RWPE2 (cell line): Measurements from ENCODE around the gene ZNF274.

Source experiments
- ATAC-seq: fragments of 200-7000 bp; cut with Tn5 transposase; 3 replicates; pipeline ENCODE4 v1.9.1; 2021; ENCODE audit warnings: low read depth
- DNase-seq: peaks from one replicate; pipeline ENCODE4 v3.0.0-alpha.2; 2020; ENCODE audit warnings: low spot score
- H3K27ac ChIP-seq: fragments of 450-650 bp; 2 replicates; pipeline ENCODE4 v1.5.1; 2017; ENCODE audit warnings: mild to moderate bottlenecking; ENCODE audit not compliant: poor library complexity, severe bottlenecking
- H3K27me3 ChIP-seq: fragments of 250-450 bp; sonication (Bioruptor Pico); 2 replicates; pipeline ENCODE4 v1.5.1; 2021; ENCODE audit warnings: mild to moderate bottlenecking, moderate library complexity; ENCODE audit not compliant: insufficient read depth, poor library complexity, severe bottlenecking
- H3K36me3 ChIP-seq: fragments of 250-450 bp; sonication (Bioruptor Pico); 2 replicates; pipeline ENCODE4 v1.5.1; 2020; ENCODE audit warnings: low read depth, mild to moderate bottlenecking, moderate library complexity
- H3K4me1 ChIP-seq: fragments of 250-450 bp; sonication (Bioruptor Pico); 2 replicates; pipeline ENCODE4 v1.5.1; 2021; ENCODE audit warnings: mild to moderate bottlenecking, moderate library complexity; ENCODE audit not compliant: insufficient read depth, poor library complexity, severe bottlenecking
- H3K4me3 ChIP-seq: fragments of 250-450 bp; sonication (Bioruptor Pico); 2 replicates; pipeline ENCODE4 v1.5.1; 2021; ENCODE audit warnings: mild to moderate bottlenecking, moderate library complexity; ENCODE audit not compliant: severe bottlenecking
- H3K9me3 ChIP-seq: fragments of 250-450 bp; sonication (Bioruptor Pico); 2 replicates; pipeline ENCODE4 v1.5.1; 2021; ENCODE audit warnings: mild to moderate bottlenecking, moderate library complexity; ENCODE audit not compliant: severe bottlenecking
- TF ChIP-seq, protein P1 (sequence below): fragments of 450-650 bp; IDR thresholded peaks from one replicate; pipeline ENCODE4 v1.5.1; 2017; ENCODE audit warnings: mild to moderate bottlenecking, moderate library complexity; ENCODE audit not compliant: poor library complexity, severe bottlenecking

Gene ZNF274

DNA sequence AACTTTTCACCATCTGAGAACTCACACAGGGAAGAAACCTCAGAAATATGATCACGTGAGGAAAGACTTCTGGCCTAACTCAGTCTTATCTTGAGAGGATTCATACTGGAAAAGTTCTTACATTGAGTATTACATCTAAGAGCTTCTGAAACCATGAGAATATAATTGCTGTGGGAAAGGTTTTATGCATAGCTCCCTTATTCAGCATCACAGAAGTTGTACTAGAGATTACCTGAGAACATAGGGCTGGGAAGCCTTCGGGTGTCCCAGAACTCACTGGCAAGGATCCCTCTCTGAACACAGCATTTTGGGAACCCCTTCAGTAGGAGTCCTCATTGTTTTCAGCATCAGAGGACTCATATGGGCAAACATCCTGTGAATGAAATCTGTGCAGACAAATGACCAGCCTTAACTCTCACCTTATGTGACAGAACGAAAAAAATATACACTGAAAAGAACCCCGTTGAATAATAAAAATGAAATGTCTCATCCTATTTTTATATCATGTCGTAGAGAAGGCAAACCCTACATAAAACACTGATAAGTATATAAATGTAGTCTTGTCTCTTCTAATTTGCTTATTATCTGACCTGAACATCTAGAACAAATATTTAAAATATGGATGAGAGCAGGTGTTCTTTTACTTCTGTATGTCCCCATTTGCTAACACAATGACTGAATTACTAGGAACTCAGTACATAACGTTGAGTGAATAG, 14.2 kb downstream of the ZNF274 start:
- TF ChIP-seq, protein P1, sequence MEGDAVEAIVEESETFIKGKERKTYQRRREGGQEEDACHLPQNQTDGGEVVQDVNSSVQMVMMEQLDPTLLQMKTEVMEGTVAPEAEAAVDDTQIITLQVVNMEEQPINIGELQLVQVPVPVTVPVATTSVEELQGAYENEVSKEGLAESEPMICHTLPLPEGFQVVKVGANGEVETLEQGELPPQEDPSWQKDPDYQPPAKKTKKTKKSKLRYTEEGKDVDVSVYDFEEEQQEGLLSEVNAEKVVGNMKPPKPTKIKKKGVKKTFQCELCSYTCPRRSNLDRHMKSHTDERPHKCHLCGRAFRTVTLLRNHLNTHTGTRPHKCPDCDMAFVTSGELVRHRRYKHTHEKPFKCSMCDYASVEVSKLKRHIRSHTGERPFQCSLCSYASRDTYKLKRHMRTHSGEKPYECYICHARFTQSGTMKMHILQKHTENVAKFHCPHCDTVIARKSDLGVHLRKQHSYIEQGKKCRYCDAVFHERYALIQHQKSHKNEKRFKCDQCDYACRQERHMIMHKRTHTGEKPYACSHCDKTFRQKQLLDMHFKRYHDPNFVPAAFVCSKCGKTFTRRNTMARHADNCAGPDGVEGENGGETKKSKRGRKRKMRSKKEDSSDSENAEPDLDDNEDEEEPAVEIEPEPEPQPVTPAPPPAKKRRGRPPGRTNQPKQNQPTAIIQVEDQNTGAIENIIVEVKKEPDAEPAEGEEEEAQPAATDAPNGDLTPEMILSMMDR = no peak
- no peak overlapping the region for H3K27ac ChIP-seq
- peaks cover 64% of the 10 kb centered on the region for H3K9me3 ChIP-seq
- no peaks in the 10 kb centered on the region for H3K4me1 ChIP-seq
- peaks cover 89% of the 10 kb centered on the region for H3K36me3 ChIP-seq
- DNase-seq (no peak), ATAC-seq (no peak)
- no peak overlapping the region for H3K4me3 ChIP-seq
- H3K27me3 ChIP-seq = no peaks in the 10 kb centered on the region

DNA sequence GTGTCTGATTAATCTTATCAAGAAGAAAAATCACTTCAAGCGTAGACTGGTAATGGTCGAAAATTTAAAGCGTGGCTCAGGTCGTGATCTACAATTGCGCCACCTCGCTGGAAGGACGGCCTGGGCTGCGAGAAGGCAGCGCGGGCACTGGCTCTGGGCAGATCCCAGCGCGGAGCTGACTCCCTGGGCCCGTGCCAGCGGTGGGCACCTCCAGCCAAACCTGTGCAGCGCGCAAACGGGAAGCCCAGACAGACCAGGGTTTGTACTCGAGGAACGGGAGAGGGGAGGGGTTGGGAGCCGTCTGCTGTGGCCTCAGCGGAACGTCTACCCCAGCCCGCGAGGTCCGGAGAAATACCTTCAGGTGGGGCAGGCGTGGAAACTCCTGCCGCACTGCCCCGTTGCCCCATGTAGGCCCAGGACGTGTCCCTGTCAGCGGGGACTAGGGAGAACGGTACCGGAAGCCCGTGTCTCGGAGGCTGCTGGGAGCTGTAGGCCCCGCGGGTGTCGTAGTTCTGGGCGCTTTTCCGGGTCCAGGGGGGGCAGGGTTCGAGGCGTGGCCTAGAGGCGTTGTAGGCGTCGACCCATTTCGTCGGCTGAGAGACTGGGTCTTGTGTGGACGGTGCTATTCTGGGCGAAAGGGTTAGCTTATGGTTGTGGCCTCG, 21.1 kb downstream of the ZNF274 start:
- DNase-seq = no peak
- no peak overlapping the region for H3K4me3 ChIP-seq
- no peak for ATAC-seq
- H3K4me1 ChIP-seq = no peaks in the 10 kb centered on the region
- H3K36me3 ChIP-seq = peaks cover 82% of the 10 kb centered on the region
- H3K27ac ChIP-seq = no peak overlapping the region
- no peaks in the 10 kb centered on the region for H3K27me3 ChIP-seq
- TF ChIP-seq, protein P1 = no peak
- peaks cover 59% of the 10 kb centered on the region for H3K9me3 ChIP-seq

DNA sequence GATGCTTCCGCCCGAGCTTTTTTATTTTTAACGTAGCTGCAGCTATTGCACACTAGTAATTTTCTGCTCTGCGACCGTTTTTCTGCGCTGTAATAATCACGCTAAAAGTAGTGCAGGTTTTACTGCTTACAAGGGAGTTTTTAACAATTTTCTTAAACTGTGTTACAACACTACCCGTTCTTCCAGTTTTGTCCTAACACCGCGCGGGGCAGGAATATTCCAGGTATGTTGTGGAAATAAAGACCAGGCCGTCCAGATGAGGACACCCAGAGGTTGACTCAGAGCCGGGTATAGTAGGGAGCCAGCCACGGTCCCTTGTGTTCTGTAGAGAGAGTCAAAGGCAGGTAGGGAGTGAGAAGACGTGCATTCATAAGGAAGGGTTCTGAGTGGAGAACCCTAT, 21.7 kb downstream of the ZNF274 start:
- H3K36me3 ChIP-seq = peaks cover 82% of the 10 kb centered on the region
- H3K27ac ChIP-seq = no peak overlapping the region
- peaks cover 53% of the 10 kb centered on the region for H3K9me3 ChIP-seq
- H3K27me3 ChIP-seq = no peaks in the 10 kb centered on the region
- DNase-seq (no peak), ATAC-seq (no peak)
- no peaks in the 10 kb centered on the region for H3K4me1 ChIP-seq
- TF ChIP-seq, protein P1 = no peak
- H3K4me3 ChIP-seq = no peak overlapping the region

DNA sequence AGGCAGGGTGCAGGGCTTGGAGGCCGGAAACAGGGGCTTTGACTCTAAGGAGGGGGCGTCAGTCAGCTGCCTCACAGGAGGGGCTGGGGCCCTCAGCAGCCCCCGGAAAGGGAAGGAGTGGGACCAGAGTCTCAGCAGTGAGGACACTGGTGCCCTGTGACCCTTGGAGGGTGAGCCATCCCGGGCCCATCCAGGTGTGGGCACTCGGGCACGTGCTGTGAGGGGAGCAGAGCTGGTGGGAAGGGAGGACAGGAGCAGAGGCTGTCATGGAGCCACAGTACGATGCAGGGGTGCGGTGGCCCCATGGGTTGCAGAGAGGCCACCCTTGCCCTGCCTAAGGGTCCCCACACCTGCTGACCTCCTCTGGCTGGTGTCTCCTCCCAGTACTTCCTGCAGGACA, 26.7 kb downstream of the ZNF274 start:
- H3K27ac ChIP-seq = no peak overlapping the region
- peaks cover 93% of the 10 kb centered on the region for H3K36me3 ChIP-seq
- H3K27me3 ChIP-seq = no peaks in the 10 kb centered on the region
- TF ChIP-seq, protein P1 = no peak
- no peak overlapping the region for H3K4me3 ChIP-seq
- ATAC-seq (no peak), DNase-seq (no peak)
- H3K4me1 ChIP-seq = no peaks in the 10 kb centered on the region
- peaks cover 55% of the 10 kb centered on the region for H3K9me3 ChIP-seq
